Psoas muscle (tissue), 8 donors: ENCODE measurements around the gene NEURL1. TPM values are rescaled to one million over a fixed set of nuclear protein-coding genes. Genes with fewer than 3 reads are reported as not detected.
"Not testable (repeated sequence)": the region's sequence is repeated elsewhere in the genome, so short reads cannot be mapped to it uniquely, and the experiment has no call there.

ENCODE experiments used
- ATAC-seq, 4 donors: fragments of 200-7000 bp; cut with Tn5 transposase; one replicate each; pipeline ENCODE4 v1.9.1; 2020; ENCODE audit warnings: moderate library complexity in 3 of 4, mild to moderate bottlenecking in 2 of 4
- DNase-seq, 2 donors: peaks; one replicate each; pipeline ENCODE4 v3.0.0-alpha.2; 2020
- H3K27ac ChIP-seq: fragments of 200-600 bp; one replicate; pipeline ENCODE4 v1.8.0; 2022
- H3K27me3 ChIP-seq, 3 donors: fragments of 200-600 bp in 1 of 3; one replicate each; pipeline versions ENCODE4 v1.6.1 to v1.8.0; 2013 to 2022; ENCODE audit warnings: low read length in 2 of 3, mild to moderate bottlenecking in 2 of 3, moderate library complexity in 1 of 3; ENCODE audit not compliant: insufficient read depth in 3 of 3
- H3K36me3 ChIP-seq, 2 donors: fragments of 200-600 bp in 1 of 2; one replicate each; pipeline versions ENCODE4 v1.6.1 to v1.8.0; 2013 to 2022; ENCODE audit warnings: low read depth in 1 of 2, mild to moderate bottlenecking in 1 of 2, moderate library complexity in 1 of 2; ENCODE audit not compliant: insufficient read depth in 1 of 2
- H3K4me1 ChIP-seq: fragments of 200-600 bp; one replicate; pipeline ENCODE4 v1.8.0; 2022
- H3K4me3 ChIP-seq: fragments of 200-600 bp; one replicate; pipeline ENCODE4 v1.8.0; 2022; ENCODE audit warnings: mild to moderate bottlenecking
- H3K9me3 ChIP-seq: fragments of 200-600 bp; one replicate; pipeline ENCODE4 v1.8.0; 2022
- WGBS, 3 donors: extraction: QIAGEN DNeasy Blood & Tissue Kit; methylation state at CpG; one replicate each; pipeline versions ENCODE4 v1.1.6 to v1.1.7; 2013; 5-methylcytosine and 5-hydroxymethylcytosine counted together
- intact Hi-C, 2 donors: fragments of 100-400 bp; cut with DNase I; formaldehyde crosslinking; loops; one replicate each; pipeline versions ENCODE4 v1.11.0 to v1.14.2; 2022
- polyA plus RNA-seq, 3 donors: library from polyadenylated mRNA; stranded (reverse); fragments of 200-250 nt; gene quantifications; one replicate each; pipeline ENCODE4 v1.2.3, GENCODE V29; 2013
- total RNA-seq, 4 donors: library from RNA; stranded (reverse); fragmentation: NEBNext Ultra II Directional in 2 of 4; extraction: Animal tissue kit (Norgen Biotek cat#: 25700) in 2 of 4; gene quantifications; one replicate each; pipeline versions ENCODE4 v1.2.1 to v1.2.4, GENCODE V29; 2021 to 2023
- TF ChIP-seq, protein P1 (sequence below): fragments of 200-600 bp; IDR thresholded peaks from one replicate; pipeline ENCODE4 v1.8.0; 2022; ENCODE audit warnings: antibody characterized with exemption
- donor health status: healthy with polysubstance abuse.
- donor health status: DM: no; HTN: no; CAD: no; lungs with moderate emphysema.
- donor health status: Bipolar disorder and iron deficiency.
- donor health status: healthy.
- donor health status: DM: yes; HTN: yes; CAD: no.
- donor health status: DM: no; HTN: no; CAD: no.
- donor health status: DM: no; HTN: no; CAD: no.
- donor health status: DM: yes; HTN: yes; CAD: no.

Gene NEURL1
- total and polyA plus RNA-seq, 7 donors = 10.9 to 103 (median 66.6) TPM

DNA sequence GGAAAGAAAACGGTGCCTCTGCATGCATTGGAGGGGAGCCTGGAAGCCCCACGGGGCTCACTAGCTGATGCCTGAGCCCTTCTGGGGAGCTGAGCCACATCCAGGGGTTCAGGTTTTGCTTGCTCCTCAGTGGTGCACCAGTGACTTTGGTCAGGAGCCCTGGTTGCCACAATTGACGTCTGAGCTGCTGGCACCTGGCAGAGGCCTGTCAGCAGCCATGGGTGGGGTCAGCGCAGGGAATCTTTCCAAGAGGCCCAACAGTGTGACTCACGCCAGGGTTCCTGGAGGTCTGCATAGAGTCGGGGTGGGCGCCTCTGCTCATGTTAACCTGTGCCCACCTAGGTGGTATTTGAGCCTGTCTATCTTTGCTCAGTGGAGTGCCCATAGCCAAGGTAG lies 138.7 kb downstream of the NEURL1 start:
- DNase-seq = peak in 1 of 2 donors; percentile 19
- peak in 1 of 4 donors; percentile 57 for ATAC-seq
- 70 to 77% (median 71%) methylated on average over 6 to 7 of the region's 7 CpGs for WGBS, 3 donors
- peaks cover 23% of the 10 kb centered on the region for H3K4me1 ChIP-seq
- H3K27me3 ChIP-seq = no peaks in the 10 kb centered on the region
- H3K4me3 ChIP-seq = no peak overlapping the region
- H3K9me3 ChIP-seq = no peaks in the 10 kb centered on the region
- H3K36me3 ChIP-seq = peaks cover 0 to 21% of the 10 kb centered on the region in 2 donors
- H3K27ac ChIP-seq = no peak overlapping the region
- TF ChIP-seq, protein P1, sequence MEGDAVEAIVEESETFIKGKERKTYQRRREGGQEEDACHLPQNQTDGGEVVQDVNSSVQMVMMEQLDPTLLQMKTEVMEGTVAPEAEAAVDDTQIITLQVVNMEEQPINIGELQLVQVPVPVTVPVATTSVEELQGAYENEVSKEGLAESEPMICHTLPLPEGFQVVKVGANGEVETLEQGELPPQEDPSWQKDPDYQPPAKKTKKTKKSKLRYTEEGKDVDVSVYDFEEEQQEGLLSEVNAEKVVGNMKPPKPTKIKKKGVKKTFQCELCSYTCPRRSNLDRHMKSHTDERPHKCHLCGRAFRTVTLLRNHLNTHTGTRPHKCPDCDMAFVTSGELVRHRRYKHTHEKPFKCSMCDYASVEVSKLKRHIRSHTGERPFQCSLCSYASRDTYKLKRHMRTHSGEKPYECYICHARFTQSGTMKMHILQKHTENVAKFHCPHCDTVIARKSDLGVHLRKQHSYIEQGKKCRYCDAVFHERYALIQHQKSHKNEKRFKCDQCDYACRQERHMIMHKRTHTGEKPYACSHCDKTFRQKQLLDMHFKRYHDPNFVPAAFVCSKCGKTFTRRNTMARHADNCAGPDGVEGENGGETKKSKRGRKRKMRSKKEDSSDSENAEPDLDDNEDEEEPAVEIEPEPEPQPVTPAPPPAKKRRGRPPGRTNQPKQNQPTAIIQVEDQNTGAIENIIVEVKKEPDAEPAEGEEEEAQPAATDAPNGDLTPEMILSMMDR = no peak
- intact Hi-C loops = no loop called here

DNA sequence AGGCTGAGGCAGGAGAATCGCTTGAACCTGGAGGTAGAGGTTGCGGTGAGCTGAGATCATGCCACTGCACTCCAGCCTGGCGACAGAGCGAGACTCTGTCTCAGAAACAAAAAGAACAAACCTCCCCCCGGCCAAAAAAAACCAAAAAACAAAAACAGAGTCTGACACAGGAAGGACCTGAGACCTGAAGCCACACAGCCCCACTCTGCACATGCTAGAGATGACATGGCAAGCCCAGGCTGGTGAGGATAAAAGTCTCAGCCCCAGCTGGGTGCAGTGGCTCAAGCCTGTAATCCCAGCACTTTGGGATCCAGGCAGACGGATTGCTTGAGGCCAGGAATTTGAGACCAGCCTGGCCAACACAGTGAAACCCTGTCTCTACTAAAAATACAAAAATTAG lies 139.4 kb downstream of the NEURL1 start:
- H3K4me3 ChIP-seq, H3K27ac ChIP-seq, ATAC-seq, intact Hi-C loops, H3K9me3 ChIP-seq, H3K27me3 ChIP-seq: not testable (repeated sequence)
- peaks cover 29% of the 10 kb centered on the region for H3K4me1 ChIP-seq
- WGBS, 3 donors = 84 to 96% (median 88%) methylated on average over 6 of the region's 6 CpGs
- H3K36me3 ChIP-seq = peaks cover 0 to 15% of the 10 kb centered on the region in 2 donors
- DNase-seq = peak in 1 of 2 donors; percentile 6

DNA sequence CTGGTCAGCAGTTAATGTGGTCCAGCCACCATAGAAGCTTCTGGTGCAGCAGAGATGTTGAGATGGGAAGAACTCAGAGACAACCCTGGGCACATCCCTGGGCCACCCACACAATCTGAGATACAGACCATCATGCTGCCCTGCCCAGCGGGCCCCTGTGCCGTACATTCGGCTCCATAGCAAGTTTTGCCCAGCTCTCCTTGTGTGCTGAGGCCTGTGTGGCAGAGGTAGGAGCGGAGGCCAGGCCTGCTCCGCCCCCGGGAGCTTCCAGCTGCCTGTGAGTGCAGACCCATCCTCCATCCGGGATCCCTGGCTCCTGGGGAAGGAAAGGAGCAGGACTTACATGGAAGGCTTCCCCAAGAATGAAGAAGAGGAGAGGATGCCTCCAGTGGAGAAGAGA lies 140.3 kb downstream of the NEURL1 start:
- Histone ChIP-seq H3K27me3 (no peaks in the 10 kb centered on the region), H3K9me3 (no peaks in the 10 kb centered on the region), H3K36me3 (peaks cover 0 to 14% of the 10 kb centered on the region in 2 donors), H3K27ac (no peak overlapping the region), H3K4me1 (peaks cover 39% of the 10 kb centered on the region), H3K4me3 (no peak overlapping the region)
- WGBS, 3 donors = 90 to 99% (median 95%) methylated on average over 7 of the region's 7 CpGs
- no peak for DNase-seq
- ATAC-seq = no peak
- TF ChIP-seq, protein P1 = no peak
- intact Hi-C loops = no loop called here

DNA sequence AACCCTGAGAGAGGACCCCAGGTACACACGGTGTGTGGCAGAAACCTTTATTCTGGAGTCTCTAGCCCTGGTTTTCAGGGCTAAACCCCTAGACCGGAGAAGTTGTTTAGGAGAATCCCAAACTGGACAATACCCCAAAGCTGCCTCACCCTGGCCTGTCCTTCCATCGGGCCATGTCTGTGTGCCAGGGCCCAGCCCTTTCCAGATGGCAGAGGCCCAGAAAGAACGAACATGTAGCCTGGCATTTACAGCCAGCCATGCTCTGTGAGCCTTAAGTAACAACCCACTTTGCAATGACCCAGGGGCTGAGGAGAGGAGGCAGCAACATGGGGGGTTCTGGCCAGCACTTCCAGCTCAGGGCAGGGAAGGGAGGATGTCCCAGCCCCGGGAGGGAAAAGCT lies 142.1 kb downstream of the NEURL1 start:
- Histone ChIP-seq H3K27ac (no peak overlapping the region), H3K36me3 (peaks cover 0 to 14% of the 10 kb centered on the region in 2 donors), H3K4me1 (peaks cover 54% of the 10 kb centered on the region), H3K27me3 (no peaks in the 10 kb centered on the region), H3K4me3 (no peak overlapping the region), H3K9me3 (no peaks in the 10 kb centered on the region)
- TF ChIP-seq, protein P1 = no peak
- DNase-seq (no peak), ATAC-seq (peak in 3 of 4 donors; percentile 20 to 69 (median 68))
- intact Hi-C loops = no loop called here
- WGBS, 3 donors = 29 to 32% (median 32%) methylated on average over 5 of the region's 5 CpGs

DNA sequence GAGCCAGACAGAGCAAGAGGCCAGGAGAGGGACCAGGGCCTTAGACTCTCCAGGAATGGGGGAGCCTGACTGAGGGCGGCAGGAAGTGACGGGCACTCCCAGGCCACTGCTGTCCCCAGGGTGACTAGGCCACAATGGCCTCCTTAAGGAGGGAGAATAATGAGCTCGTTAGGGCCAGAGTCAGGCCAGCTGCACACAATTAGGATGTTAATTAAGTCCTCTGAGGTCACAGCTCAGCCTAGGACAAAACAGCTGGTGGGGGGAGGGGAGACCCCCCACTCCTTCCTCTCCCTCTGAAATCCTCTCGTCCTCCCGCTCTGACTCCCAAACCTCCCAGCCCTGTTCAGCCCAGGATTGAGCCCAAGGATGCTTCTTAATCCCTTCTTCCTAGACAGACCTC lies 143.0 kb downstream of the NEURL1 start:
- no peaks in the 10 kb centered on the region for H3K27me3 ChIP-seq
- no peaks in the 10 kb centered on the region for H3K9me3 ChIP-seq
- intact Hi-C loops = no loop called here
- peaks cover 0 to 9% of the 10 kb centered on the region in 2 donors for H3K36me3 ChIP-seq
- DNase-seq (no peak), ATAC-seq (no peak)
- H3K27ac ChIP-seq = no peak overlapping the region
- H3K4me1 ChIP-seq = peaks cover 64% of the 10 kb centered on the region
- no peak overlapping the region for H3K4me3 ChIP-seq
- WGBS, 3 donors = 71 to 82% (median 81%) methylated on average over 5 of the region's 5 CpGs
- TF ChIP-seq, protein P1 = no peak
